DMS79 (cell line): ENCODE measurements around the gene DSG1.
"Not testable (repeated sequence)": the region's sequence is repeated elsewhere in the genome, so short reads cannot be mapped to it uniquely, and the experiment has no call there.

Experiments used
- DNase-seq: peaks from one replicate; lab custom pipeline; 2025; lab: John Stamatoyannopoulos, UW

The DSG1 gene

DNA sequence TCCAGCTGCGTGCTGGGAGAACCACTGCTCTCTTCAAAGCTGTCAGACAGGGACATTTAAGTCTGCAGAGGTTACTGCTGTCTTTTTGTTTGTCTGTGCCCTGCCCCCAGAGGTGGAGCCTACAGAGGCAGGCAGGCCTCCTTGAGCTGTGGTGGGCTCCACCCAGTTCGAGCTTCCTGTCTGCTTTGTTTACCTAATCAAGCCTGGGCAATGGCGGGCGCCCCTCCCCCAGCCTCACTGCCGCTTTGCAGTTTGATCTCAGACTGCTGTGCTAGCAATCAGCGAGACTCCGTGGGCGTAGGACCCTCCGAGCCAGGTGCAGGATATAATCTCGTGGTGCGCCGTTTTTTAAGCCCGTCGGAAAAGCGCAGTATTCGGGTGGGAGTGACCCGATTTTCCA lies 35.4 kb downstream of the DSG1 start:
- DNase-seq, result not testable (repeated sequence)

GRCh38 chr18:31354990-31355389 lies 37.0 kb downstream of the DSG1 start:
- DNase-seq, result no peak

- no peak for DNase-seq
Measured at GRCh38 chr18:31356025-31356424, 38.1 kb downstream of the DSG1 start.

GRCh38 chr18:31364190-31364589 lies 46.2 kb downstream of the DSG1 start:
- DNase-seq, result no peak

- DNase-seq, result no peak
Measured at GRCh38 chr18:31369478-31369877, 51.5 kb downstream of the DSG1 start.

DNA sequence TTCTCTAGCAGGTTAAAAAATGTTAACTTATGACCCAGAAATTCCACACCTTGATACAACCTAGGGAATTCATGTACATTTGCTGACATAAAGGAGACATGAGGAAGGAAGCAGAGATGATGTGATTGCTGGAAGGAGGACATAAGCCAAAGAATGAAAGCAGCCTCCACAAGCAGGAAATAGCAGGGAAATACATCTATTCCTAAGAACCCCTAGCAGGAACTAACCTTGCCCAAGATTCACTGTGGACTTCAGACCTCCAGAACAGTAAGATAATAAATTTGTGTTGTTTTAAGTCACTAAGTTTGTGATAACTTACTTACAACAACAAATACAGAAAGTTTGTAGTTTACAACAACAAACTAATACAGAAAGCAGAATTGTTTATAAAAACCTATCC lies 54.0 kb downstream of the DSG1 start:
- no peak for DNase-seq

- DNase-seq, result no peak
Measured at GRCh38 chr18:31373641-31374040, 55.7 kb downstream of the DSG1 start.

DNA sequence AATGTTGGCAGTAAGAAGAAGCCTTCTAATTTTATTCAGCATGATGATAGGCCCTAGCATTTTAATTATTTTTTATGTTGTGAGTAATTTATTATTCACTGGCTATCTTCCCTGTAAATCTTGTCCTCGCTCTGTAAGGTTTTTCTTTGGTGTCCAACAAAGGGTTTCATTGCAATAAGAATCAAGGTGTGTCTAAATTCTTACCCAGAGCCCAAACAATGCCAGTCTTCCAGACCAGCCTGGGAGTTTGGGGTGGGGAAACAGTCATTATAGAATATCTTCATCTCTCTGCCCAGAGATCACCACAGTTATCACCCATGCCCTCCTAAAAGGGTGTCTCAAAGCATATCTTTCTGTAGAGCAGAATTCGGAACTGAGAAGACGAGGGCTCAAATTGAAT lies 58.5 kb downstream of the DSG1 start, which contains the start of gene DSG4:
DSG4 (plus strand) TSS at position 301 of the 400 bp plus-strand sequence. CDS start 135 bp downstream, outside the sequence.
- DNase-seq, result no peak

- no peak for DNase-seq
Measured at GRCh38 chr18:31380912-31381311, 63.0 kb downstream of the DSG1 start.

- no peak for DNase-seq
Measured at GRCh38 chr18:31382107-31382506, 64.1 kb downstream of the DSG1 start.

DNA sequence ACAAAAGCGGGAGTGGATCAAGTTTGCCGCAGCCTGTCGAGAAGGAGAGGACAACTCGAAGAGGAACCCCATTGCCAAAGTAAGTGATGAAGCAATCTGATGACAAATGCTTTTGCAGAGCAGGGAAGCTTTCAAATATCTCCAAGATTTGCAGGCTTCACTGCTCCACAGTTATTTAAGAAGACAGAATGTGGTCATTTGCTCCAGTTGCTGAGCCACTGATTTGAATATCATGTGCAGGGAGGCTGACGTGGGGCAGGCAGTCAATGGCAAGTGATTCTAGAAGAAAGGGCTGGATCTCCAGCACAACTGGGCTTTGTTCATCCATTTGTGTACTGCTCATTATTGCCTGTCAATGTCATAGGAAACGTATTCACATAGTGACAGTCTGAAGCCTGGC lies 68.8 kb downstream of the DSG1 start:
- no peak for DNase-seq

GRCh38 chr18:31393286-31393685 lies 75.3 kb downstream of the DSG1 start:
- no peak for DNase-seq

GRCh38 chr18:31396796-31397612 lies 79.0 kb downstream of the DSG1 start:
- DNase-seq, result no peak

- no peak for DNase-seq
Measured at GRCh38 chr18:31398191-31398590, 80.2 kb downstream of the DSG1 start.

GRCh38 chr18:31399306-31400032 lies 81.5 kb downstream of the DSG1 start:
- DNase-seq, result no peak

DNA sequence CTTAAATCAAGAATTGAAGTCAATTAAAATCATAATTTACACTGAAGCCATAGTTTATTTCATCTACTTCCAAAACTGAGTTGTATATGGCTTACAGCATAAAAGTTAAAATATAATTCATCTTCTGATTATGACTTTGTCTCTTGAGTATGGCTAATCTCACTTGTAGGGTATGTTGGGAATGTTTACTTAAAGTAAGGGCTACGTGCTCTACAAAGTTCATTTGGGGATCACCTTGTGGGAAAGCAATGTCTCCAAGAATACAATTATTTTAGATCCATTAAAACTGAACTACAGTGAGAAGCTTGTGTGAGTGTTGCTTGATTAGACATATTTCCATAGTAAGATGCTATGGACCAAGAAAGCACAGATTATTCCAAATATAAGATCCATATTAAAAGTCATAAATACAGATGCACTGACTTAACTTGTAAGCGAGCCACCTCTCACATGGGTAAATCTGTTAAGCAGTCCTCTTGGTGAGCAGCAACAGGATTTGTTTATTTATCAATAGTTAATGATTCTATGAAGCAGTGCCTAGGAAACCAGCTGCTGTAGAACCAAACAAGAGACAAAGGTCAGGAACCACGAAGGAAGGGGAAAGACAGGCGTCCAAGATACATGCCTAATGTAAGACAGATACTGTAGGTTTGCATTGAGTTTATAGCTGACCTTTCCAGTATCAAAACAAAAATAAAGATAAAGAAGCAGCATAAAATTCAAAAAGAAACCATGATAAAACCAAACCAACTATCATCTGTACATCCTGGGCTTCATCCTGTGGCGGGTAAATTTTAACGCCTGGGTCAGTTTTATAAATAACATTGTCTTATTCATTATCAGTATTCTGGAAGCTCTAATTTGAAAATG lies 83.4 kb downstream of the DSG1 start:
- no peak for DNase-seq

DNA sequence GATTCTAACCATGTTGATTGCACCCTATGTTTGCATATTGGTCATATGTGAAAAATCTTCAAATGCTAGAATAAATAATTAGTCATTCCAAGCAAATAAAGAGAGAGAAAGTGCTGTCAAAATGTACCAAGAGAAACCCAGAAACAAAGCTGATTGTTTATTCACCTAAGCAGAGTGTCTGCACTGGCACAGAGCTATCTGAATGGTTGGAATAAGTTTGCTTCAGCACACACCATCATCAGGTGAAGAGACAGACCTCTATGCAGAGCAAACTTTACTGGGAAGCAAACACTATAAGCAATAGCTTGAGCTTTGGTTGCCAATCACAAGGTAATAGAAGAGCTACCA lies 84.0 kb downstream of the DSG1 start:
- no peak for DNase-seq

DNA sequence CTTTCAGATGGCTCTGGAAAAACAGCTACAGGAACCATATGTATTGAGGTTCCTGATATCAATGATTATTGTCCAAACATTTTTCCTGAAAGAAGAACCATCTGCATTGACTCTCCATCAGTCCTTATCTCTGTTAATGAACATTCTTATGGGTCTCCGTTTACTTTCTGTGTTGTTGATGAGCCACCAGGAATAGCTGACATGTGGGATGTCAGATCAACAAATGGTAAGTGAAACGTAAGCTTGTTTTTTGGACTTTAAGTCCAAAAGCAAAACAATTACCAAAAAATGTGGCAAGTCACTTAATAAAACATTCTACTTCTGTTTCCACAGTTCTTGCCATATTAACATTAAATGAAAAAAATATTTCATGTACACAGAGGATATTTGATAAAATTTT lies 85.4 kb downstream of the DSG1 start:
- DNase-seq, result no peak
